ENCODE measurements around the gene NTRK2. TPM values are rescaled to one million over a fixed set of nuclear protein-coding genes. Genes with fewer than 3 reads are reported as not detected.

NTRK2 gene
- total RNA-seq, 1 experiment from 2014 or later, result 0.06 TPM

DNA sequence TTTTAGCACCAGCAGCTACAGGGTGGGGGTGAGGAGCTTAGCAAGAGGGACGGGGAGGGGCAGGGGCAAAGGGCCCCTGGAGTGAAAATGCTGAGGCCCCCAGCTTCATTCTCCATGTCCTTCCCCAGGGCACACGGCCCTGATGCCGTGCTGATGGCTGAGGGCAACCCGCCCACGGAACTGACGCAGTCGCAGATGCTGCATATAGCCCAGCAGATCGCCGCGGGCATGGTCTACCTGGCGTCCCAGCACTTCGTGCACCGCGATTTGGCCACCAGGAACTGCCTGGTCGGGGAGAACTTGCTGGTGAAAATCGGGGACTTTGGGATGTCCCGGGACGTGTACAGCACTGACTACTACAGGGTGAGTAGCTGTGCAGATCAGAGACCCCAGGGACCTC is 285.6 kb downstream of the NTRK2 start:
- intact Hi-C loops (cut with micrococcal nuclease; ENCODE audit: unreplicated experiment), result loop anchor here (10.0 kb wide), 1 partner anchor 290 kb away; the partner anchor contains the start of gene NTRK2
- Histone ChIP-seq H3K36me3 (ENCODE audit: insufficient read depth, low read length, poor library complexity, severe bottlenecking) (no peaks in the 10 kb centered on the region), H3K9me3 (ENCODE audit: low read depth, low read length, poor library complexity, severe bottlenecking) (no peaks in the 10 kb centered on the region), H3K27ac (ENCODE audit: low read depth, low read length, poor library complexity, severe bottlenecking) (no peak overlapping the region), H3K4me1 (ENCODE audit: insufficient read depth, low read length, poor library complexity, severe bottlenecking) (no peaks in the 10 kb centered on the region), H3K27me3 (replicated peaks; ENCODE audit: insufficient read depth, low read depth, low read length, poor library complexity) (no peaks in the 10 kb centered on the region), H3K4me3 (ENCODE audit: low read depth, low read length, poor library complexity, severe bottlenecking) (no peak overlapping the region)
- no TSS peak for BruUV-seq (replicated peaks)
- no peak for DNase-seq (ENCODE audit: low spot score)
- CTCF ChIA-PET, result no interaction called here
- TF ChIP-seq, protein P1, sequence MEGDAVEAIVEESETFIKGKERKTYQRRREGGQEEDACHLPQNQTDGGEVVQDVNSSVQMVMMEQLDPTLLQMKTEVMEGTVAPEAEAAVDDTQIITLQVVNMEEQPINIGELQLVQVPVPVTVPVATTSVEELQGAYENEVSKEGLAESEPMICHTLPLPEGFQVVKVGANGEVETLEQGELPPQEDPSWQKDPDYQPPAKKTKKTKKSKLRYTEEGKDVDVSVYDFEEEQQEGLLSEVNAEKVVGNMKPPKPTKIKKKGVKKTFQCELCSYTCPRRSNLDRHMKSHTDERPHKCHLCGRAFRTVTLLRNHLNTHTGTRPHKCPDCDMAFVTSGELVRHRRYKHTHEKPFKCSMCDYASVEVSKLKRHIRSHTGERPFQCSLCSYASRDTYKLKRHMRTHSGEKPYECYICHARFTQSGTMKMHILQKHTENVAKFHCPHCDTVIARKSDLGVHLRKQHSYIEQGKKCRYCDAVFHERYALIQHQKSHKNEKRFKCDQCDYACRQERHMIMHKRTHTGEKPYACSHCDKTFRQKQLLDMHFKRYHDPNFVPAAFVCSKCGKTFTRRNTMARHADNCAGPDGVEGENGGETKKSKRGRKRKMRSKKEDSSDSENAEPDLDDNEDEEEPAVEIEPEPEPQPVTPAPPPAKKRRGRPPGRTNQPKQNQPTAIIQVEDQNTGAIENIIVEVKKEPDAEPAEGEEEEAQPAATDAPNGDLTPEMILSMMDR (conservative IDR thresholded peaks at IDR 0.05; ENCODE audit: low read depth, low read length), result no peak
- TF ChIP-seq EZH2 (IDR thresholded peaks at IDR 0.05; ENCODE audit: borderline replicate concordance, low read depth, low read length, poor library complexity, severe bottlenecking), result no peak
- POLR2A ChIA-PET (ENCODE audit: low non-redundant PET), result interaction anchor here (0.6 kb wide), 1 partner anchor 1775 kb away, joined by 6 read pairs; no protein-coding TSS in a partner anchor

DNA sequence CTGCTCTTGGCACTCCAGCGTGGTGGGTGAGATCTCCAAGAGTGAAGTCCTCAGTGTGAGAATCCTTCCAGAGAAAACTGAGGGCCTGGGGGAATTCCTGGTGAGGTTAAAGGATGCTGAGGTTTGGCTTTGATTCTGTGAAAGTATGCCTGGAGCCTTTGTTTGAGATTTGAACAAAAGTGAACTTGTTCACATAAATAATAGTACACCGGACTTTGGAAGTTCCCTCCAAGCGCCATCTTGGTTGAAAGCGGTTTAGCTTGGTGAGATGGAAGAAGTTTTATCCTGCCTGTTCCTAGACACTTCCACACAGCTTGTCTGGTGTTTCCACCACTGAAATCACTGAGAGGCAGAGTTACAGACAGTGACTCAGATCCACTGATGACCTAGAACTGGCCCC is 286.4 kb downstream of the NTRK2 start:
- BruUV-seq (replicated peaks), result no TSS peak
- TF ChIP-seq EZH2 (IDR thresholded peaks at IDR 0.05; ENCODE audit: borderline replicate concordance, low read depth, low read length, poor library complexity, severe bottlenecking), result no peak
- TF ChIP-seq, protein P1 (conservative IDR thresholded peaks at IDR 0.05; ENCODE audit: low read depth, low read length), result no peak
- no peaks in the 10 kb centered on the region for H3K4me1 ChIP-seq (ENCODE audit: insufficient read depth, low read length, poor library complexity, severe bottlenecking)
- DNase-seq (ENCODE audit: low spot score), result no peak
- intact Hi-C loops (cut with micrococcal nuclease; ENCODE audit: unreplicated experiment), result loop anchor here (10.0 kb wide), 1 partner anchor 291 kb away; the partner anchor contains the start of gene NTRK2
- ChIA-PET POLR2A (ENCODE audit: low non-redundant PET) (no interaction called here), CTCF (no interaction called here)
- H3K27me3 ChIP-seq (replicated peaks; ENCODE audit: insufficient read depth, low read depth, low read length, poor library complexity), result no peaks in the 10 kb centered on the region
- no peak overlapping the region for H3K4me3 ChIP-seq (ENCODE audit: low read depth, low read length, poor library complexity, severe bottlenecking)
- no peak overlapping the region for H3K27ac ChIP-seq (ENCODE audit: low read depth, low read length, poor library complexity, severe bottlenecking)
- H3K36me3 ChIP-seq (ENCODE audit: insufficient read depth, low read length, poor library complexity, severe bottlenecking), result no peaks in the 10 kb centered on the region
- no peaks in the 10 kb centered on the region for H3K9me3 ChIP-seq (ENCODE audit: low read depth, low read length, poor library complexity, severe bottlenecking)

DNA sequence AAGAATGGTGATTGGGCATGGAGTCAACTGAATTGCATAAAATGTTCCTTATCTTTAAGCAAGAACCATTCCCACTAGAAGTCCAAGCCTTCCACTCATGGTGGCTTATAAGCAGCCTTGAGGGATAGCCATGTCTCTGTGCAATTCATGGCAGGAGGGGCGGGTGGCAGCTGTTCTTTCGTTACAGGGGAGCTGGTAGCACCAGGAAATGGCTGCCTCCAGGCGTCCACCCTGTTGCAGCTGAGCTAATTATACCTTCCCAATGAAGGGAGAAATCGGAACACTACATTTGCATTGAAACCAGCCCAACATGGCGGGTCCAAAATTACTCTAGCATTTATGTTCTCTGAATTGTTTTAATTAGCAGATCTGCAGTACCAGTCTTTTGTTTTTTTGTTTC is 289.8 kb downstream of the NTRK2 start:
- no peak for TF ChIP-seq EZH2 (IDR thresholded peaks at IDR 0.05; ENCODE audit: borderline replicate concordance, low read depth, low read length, poor library complexity, severe bottlenecking)
- TF ChIP-seq, protein P1 (conservative IDR thresholded peaks at IDR 0.05; ENCODE audit: low read depth, low read length), result no peak
- no peaks in the 10 kb centered on the region for H3K9me3 ChIP-seq (ENCODE audit: low read depth, low read length, poor library complexity, severe bottlenecking)
- H3K36me3 ChIP-seq (ENCODE audit: insufficient read depth, low read length, poor library complexity, severe bottlenecking), result no peaks in the 10 kb centered on the region
- intact Hi-C loops (cut with micrococcal nuclease; ENCODE audit: unreplicated experiment), result loop anchor here (10.0 kb wide), 1 partner anchor 295 kb away; the partner anchor contains the start of gene NTRK2
- no peak overlapping the region for H3K27ac ChIP-seq (ENCODE audit: low read depth, low read length, poor library complexity, severe bottlenecking)
- DNase-seq (ENCODE audit: low spot score), result no peak
- no TSS peak for BruUV-seq (replicated peaks)
- ChIA-PET POLR2A (ENCODE audit: low non-redundant PET) (no interaction called here), CTCF (no interaction called here)
- H3K4me1 ChIP-seq (ENCODE audit: insufficient read depth, low read length, poor library complexity, severe bottlenecking), result no peaks in the 10 kb centered on the region
- no peaks in the 10 kb centered on the region for H3K27me3 ChIP-seq (replicated peaks; ENCODE audit: insufficient read depth, low read depth, low read length, poor library complexity)
- H3K4me3 ChIP-seq (ENCODE audit: low read depth, low read length, poor library complexity, severe bottlenecking), result no peak overlapping the region

Data from A673 (cell line).